Measurements from ENCODE around the gene MEGF11.

The MEGF11 gene

DNA sequence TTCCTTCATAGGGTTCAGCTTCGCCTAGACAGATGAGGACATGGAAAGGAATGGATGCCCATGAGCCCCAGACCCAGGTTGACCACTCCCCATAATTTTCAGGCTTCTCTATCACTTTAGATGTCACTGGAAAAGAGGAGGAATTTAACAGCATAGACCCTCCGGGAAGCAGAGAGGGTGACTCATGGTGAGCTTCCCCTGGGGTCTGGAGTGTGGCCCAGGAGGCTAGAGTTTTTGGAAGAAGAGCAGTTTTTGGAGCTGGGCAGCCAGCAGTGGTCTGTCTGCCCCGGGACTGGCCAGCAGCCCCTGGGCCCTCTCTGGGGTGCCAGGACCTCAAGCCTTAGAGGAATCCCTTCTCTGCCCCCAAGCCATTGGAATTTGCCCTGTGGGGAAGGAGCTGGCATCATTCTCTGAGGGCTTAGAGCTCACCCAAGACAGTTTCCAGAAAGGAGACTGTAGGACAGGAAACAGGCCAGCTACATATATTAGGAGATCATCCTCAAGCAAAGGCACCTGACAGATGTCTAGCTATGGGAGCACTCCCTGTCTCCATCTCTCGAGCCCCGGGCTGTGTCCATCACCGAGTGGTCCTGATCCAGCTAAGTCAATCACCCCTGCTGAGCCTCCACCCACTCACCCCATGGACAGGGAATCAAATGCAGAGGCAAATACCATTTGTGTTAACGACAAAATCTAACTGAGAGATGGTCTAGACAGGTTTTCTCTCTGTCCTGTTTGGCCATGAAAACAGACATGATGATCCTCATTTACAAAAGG lies 67.3 kb downstream of the MEGF11 start:
- no peaks in the 10 kb centered on the region for H3K9me3 Mint-ChIP-seq
- H3K27ac Mint-ChIP-seq = no peak overlapping the region
- ATAC-seq (no peak), DNase-seq (no peak)
- H3K27me3 Mint-ChIP-seq = peaks cover 61% of the 10 kb centered on the region
- peaks cover 9% of the 10 kb centered on the region for H3K4me1 Mint-ChIP-seq
- no peak overlapping the region for H3K4me3 Mint-ChIP-seq

DNA sequence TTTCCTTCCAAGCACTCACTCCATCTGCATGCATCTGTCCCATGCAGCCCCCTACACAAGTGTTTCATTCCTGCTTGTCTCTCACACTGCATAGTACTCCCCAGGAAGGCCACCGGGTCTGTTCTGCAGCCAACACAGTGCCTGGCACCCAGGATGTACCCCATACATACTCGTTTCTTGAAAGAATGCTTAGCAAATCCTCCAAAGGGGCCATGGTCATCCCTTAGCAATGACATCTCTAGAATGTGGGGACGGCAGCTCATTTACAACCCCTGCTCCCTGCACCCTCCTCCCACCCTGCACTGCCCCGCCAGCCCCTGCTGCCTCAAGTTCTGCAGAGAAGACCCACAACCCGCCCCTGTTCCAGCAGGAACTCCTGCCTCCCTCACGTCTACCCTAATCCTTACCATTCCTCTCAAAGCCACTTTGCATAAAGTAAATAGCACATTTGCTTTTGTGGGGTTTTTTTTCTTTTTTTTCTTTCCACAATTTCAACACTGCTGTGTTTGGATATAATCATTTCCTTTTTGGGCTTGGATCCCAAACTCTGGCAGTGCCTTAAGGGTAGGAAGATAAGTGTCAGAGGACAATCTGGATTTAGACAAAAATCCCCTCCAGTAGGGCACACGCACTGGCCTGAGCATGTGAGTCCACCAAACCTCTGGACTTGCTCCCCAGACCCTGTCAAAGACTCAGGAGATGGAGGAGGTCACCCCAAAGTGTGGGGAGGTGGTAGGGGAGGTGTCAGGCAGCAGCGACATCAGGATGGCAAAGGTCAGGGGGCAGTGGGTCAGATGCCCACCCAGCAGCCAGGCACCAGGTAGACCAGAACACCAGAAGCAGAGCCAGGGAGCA lies 68.4 kb downstream of the MEGF11 start:
- Mint-ChIP-seq H3K9me3 (no peaks in the 10 kb centered on the region), H3K27me3 (peaks cover 71% of the 10 kb centered on the region), H3K4me1 (peaks cover 9% of the 10 kb centered on the region), H3K27ac (no peak overlapping the region), H3K4me3 (no peak overlapping the region)
- no peak for DNase-seq
- ATAC-seq = no peak

DNA sequence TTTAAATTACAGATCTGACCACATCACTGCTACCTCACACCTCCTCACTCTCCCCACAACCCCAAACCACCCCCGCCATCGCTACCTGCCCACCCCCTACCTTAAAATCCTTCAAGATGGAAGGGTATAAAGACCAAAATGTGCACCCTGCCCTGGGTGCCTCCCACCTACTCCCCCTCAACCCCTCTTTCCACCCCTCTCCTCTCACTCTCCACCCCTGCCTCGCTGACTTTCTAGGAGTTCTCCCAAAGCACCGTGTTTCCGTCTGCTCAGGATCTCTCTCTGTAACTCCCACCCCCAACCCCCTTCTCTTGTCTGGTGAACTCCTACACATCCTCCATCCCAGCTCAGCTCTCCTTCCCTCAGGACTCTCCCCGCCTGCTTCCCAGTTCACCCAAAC lies 69.1 kb downstream of the MEGF11 start:
- DNase-seq = no peak
- H3K4me3 Mint-ChIP-seq = no peak overlapping the region
- H3K9me3 Mint-ChIP-seq = no peaks in the 10 kb centered on the region
- peaks cover 78% of the 10 kb centered on the region for H3K27me3 Mint-ChIP-seq
- no peak for ATAC-seq
- no peak overlapping the region for H3K27ac Mint-ChIP-seq
- peaks cover 9% of the 10 kb centered on the region for H3K4me1 Mint-ChIP-seq

DNA sequence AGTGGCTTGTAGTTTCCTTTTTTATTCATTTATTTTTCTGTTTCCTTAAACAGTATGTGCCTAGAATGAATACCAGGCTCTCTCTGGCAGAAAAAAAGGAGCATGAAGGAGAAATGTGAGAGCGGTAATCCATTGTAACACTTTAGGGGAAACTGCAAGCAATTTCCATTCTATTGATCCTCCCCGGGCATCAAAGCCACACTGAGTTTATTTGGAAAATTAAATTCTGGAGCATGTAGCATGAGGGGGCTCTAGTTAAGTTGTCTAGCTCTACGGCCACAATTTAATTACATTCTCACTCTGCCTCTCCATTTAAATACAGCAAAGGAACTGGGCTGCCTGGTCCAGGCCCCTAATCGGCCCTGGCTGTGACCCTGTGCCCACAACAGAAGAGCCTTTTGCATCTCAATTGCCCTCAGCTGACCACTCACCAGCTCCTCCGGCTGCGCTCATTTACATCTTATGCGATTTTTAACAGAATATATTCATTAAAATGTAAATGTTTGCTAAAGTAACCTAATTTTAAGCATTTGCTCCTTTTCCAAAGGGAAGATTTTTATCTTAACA lies 72.9 kb downstream of the MEGF11 start:
- ATAC-seq = no peak
- Mint-ChIP-seq H3K4me1 (peaks cover 9% of the 10 kb centered on the region), H3K4me3 (no peak overlapping the region), H3K9me3 (no peaks in the 10 kb centered on the region), H3K27ac (no peak overlapping the region), H3K27me3 (peaks cover 89% of the 10 kb centered on the region)
- no peak for DNase-seq

DNA sequence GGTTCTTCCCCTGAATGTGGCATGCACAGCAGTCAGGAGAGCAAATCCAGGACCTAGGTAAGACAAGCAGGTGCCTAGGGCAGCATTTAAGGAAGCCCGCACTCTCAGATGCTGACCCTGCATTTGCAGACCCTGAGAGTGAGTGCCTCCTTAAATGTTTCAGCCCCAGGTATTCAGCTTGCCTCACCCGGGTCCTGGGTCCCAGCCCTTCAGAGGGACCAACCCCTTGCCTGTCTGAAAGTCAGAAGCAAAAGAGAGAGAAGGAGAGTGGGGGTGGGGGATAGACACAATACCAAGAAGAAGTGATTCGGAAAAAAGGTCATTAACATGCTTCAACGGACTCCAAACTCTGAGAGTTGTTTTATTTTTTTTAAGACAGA lies 75.0 kb downstream of the MEGF11 start:
- no peaks in the 10 kb centered on the region for H3K4me1 Mint-ChIP-seq
- ATAC-seq (no peak), DNase-seq (no peak)
- peak overlapping the region in 1 of 2 donors; percentile 14 for H3K4me3 Mint-ChIP-seq
- H3K27me3 Mint-ChIP-seq = peaks cover 84% of the 10 kb centered on the region
- no peaks in the 10 kb centered on the region for H3K9me3 Mint-ChIP-seq
- H3K27ac Mint-ChIP-seq = no peak overlapping the region

DNA sequence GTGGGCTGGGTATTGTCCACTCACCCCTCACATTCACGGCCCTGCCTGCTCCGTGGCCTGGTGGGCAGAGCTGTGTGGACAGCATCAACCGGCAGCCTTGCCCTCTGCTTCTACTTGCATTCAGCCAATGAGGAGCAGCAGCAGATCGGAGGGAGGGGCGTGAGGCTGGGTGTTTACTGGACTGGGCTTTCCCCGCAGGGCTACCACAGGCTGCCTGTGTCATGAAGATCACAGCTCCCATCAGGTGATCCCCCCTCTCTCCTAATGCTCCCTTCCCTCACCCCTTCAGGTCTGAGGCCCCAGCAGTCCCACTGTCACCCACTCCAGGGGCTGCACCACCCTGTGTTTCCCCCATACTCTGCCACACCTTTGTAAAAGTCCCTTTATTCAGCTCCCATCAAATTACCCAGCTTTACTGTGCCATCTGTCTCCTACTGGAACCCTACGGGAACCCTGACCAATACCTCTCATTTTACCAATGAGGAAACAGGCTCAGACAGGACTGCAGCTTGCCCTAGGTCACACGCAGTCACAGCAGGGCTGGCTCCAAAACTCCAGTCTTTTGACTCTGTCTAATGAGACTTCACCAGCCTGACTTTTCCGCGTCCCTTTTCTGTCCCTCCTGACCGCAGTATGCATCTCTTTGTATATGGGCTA lies 81.1 kb downstream of the MEGF11 start:
- no peaks in the 10 kb centered on the region for H3K4me1 Mint-ChIP-seq
- H3K27ac Mint-ChIP-seq = peak overlapping the region in 1 of 2 donors; percentile 83
- no peaks in the 10 kb centered on the region for H3K9me3 Mint-ChIP-seq
- DNase-seq (no peak), ATAC-seq (no peak)
- H3K4me3 Mint-ChIP-seq = no peak overlapping the region
- peaks cover 34% of the 10 kb centered on the region for H3K27me3 Mint-ChIP-seq

DNA sequence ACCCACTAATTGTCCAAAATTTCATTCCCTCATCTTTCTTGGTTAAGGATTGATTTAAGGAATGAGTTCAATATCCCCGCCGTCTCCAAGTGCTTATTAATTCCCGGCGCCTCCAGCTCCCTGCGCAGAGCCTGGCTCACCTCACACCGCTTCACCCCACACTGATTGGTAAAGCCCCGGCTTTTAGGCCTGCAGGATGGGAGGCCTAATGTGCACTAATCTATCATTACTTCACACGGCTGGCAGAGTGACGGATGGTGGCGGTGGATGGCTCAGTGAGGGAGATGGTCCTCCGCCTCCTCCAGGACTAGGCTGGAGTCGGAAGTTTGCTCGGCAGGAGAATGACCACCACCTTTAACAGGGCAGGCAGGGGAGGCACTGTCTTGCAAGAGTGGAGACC lies 81.7 kb downstream of the MEGF11 start:
- Mint-ChIP-seq H3K27ac (peak overlapping the region in 1 of 2 donors; percentile 50), H3K4me3 (no peak overlapping the region), H3K27me3 (peaks cover 30% of the 10 kb centered on the region), H3K4me1 (no peaks in the 10 kb centered on the region), H3K9me3 (no peaks in the 10 kb centered on the region)
- DNase-seq = no peak
- ATAC-seq = no peak

DNA sequence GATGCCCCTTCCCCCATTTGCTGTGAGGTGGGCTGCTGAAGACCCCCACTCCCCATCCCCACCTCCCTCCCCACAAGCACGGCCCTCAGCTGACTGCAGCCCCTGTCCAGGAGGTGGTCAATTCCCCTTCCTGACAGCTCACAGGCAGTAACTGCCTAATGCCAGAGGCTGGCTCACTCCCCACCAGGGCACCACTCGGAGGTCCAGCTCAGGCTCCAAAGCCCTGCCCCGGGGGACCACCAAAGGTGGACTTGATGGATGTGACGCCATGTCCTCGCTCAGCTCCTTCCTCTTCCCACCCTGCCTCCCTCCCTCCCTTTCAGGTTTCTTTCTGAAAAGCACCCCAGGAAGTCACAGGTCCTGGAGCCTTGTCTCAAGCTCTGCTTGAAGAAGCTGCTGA lies 82.8 kb downstream of the MEGF11 start:
- DNase-seq (no peak), ATAC-seq (no peak)
- no peaks in the 10 kb centered on the region for H3K9me3 Mint-ChIP-seq
- H3K27ac Mint-ChIP-seq = peak overlapping the region in 1 of 2 donors; percentile 29
- no peaks in the 10 kb centered on the region for H3K4me1 Mint-ChIP-seq
- no peak overlapping the region for H3K4me3 Mint-ChIP-seq
- peaks cover 27% of the 10 kb centered on the region for H3K27me3 Mint-ChIP-seq

DNA sequence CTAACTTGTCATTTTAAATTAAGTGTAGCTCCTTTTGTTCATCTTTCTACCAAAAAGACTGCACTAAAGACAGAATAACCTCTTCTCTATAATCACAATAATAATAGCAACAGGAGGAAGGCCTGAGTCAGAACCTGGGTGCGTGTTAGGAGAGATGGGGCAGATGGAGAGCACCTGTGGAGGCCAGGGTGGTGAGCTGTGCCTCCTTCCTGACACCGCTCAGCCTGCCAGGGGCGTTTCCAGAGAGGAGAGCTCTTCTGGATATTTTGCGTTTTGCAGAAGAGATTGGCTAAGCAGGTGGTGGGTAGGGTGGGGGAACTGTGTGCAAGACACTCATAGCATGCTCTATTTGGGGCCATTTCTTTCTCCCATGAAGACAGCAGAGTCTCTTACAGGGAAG lies 83.5 kb downstream of the MEGF11 start:
- Mint-ChIP-seq H3K27me3 (peaks cover 20% of the 10 kb centered on the region), H3K27ac (no peak overlapping the region), H3K4me1 (no peaks in the 10 kb centered on the region), H3K4me3 (no peak overlapping the region), H3K9me3 (no peaks in the 10 kb centered on the region)
- no peak for ATAC-seq
- no peak for DNase-seq

DNA sequence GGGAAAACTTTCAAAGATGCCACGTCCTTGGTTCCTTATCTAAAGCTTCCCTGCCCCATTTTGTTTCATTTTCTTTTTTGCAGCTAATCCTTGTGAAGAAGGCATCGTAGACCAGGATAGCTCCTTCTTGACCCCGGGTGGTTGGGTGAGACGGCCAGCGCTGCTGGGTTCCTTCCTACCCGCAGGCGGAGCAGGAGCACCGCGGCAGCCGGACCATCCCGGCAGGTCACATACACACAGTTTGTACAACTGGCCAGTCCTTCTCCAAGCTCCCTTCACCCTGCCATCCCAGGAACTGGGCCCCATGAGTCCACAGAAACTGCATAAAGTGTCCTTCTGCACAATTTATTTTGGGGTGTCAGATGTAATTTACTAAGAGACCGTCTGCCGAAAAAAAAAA lies 83.9 kb downstream of the MEGF11 start:
- no peaks in the 10 kb centered on the region for H3K4me1 Mint-ChIP-seq
- DNase-seq (no peak), ATAC-seq (no peak)
- H3K4me3 Mint-ChIP-seq = no peak overlapping the region
- H3K27ac Mint-ChIP-seq = no peak overlapping the region
- H3K9me3 Mint-ChIP-seq = no peaks in the 10 kb centered on the region
- H3K27me3 Mint-ChIP-seq = peaks cover 16% of the 10 kb centered on the region

DNA sequence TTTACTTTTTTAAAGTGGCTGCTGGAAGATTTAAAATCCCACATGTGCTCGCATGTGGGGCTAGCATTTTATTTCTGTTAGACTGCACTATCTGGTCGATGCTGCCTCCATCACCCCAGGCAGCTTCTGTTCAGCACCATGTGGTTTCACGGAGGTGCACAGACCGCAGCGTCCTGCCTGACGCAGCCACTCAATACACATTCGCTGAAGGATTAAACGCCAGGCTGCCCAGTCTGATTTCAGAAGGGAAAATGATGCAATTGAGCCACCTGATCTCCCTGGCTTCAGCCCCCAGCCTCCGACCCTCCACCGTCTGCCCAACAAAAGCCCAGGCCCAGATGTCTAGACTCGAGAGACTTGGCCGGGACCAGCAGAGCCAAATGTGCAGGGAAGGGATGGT lies 84.5 kb downstream of the MEGF11 start:
- Mint-ChIP-seq H3K27me3 (peaks cover 12% of the 10 kb centered on the region), H3K4me1 (no peaks in the 10 kb centered on the region), H3K9me3 (no peaks in the 10 kb centered on the region), H3K4me3 (no peak overlapping the region), H3K27ac (no peak overlapping the region)
- ATAC-seq (no peak), DNase-seq (no peak)

DNA sequence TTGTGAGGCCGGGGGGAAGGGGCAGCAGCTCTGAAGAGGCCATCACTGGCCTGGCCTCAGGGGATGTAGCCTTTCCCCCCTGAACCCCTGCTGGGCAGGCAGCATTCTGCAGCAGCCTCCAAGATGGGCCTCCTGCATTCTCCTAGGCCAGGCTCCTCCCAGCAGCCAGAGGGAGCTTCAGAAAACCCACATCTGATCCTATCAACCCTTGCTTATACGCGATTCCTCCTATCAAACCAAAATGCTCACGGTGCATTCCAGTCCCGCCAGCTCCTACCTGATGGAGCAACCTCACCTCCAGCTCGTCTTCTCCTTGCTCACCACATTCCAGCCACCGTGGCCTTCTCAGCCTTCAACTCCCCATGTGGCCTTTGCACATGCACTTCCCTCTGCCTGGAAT lies 85.7 kb downstream of the MEGF11 start:
- DNase-seq (no peak), ATAC-seq (no peak)
- Mint-ChIP-seq H3K4me3 (no peak overlapping the region), H3K27ac (no peak overlapping the region), H3K9me3 (no peaks in the 10 kb centered on the region), H3K27me3 (peaks cover 7% of the 10 kb centered on the region), H3K4me1 (no peaks in the 10 kb centered on the region)

DNA sequence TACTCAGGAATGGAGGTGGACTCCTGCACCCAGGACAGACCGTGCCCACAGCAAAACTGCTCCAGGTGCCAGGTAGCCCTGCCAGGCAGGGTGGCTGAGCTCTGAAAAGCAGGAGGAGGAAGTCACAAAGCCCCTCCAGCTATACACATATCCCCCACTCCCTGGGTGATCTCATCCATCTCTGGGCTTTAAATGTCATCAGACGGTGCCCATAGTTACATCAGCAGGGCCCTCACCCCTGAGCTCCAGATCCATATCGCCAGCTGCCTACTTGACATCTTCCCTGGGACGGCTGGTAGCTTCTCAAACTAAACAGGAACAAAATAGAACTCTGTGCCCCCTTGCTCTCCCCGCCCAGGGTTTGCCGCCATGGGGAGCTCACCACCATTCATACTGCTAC lies 87.7 kb downstream of the MEGF11 start:
- Mint-ChIP-seq H3K27ac (no peak overlapping the region), H3K4me3 (no peak overlapping the region), H3K4me1 (no peaks in the 10 kb centered on the region), H3K27me3 (no peaks in the 10 kb centered on the region), H3K9me3 (no peaks in the 10 kb centered on the region)
- ATAC-seq (no peak), DNase-seq (no peak)

DNA sequence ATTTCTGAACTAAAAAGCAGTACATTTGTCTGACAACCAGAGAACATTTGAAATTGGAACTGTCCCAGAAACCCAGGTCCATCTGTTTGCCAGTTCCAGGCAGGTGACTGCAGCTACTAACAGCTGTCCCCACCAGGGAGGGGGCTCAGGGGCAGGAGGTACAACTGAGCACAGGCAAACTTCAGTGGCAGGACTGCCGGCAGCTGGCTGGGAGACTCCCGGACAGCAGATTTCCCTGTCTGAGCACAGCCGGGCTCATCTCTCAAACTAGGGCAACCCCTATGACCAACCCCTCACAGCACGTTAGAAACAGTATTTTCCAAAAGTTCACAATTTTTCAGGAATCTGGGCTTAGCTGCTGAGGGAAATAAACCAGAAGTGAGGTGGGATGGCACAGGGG lies 88.8 kb downstream of the MEGF11 start:
- H3K27me3 Mint-ChIP-seq = no peaks in the 10 kb centered on the region
- DNase-seq (no peak), ATAC-seq (no peak)
- no peaks in the 10 kb centered on the region for H3K9me3 Mint-ChIP-seq
- no peak overlapping the region for H3K27ac Mint-ChIP-seq
- H3K4me3 Mint-ChIP-seq = no peak overlapping the region
- no peaks in the 10 kb centered on the region for H3K4me1 Mint-ChIP-seq

DNA sequence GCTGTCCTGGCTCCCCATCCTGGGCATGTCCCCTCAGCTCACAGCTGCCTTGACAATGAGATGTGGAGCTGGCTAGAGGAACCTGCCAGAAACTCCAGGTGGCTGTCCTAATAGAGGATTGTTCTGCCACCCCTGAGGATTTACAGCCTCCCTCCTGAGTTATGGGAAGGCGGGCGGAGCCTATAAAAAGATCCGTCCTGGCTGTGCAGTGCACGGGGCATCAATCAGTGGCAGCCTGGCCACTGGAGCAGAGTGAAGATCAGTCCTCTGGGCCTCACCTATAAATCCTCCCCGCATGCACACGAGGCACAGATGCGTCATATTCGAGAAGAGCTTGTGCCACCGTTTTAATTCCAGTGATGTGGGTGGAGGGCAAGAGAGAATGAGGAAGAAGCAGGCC lies 90.0 kb downstream of the MEGF11 start:
- ATAC-seq (no peak), DNase-seq (no peak)
- Mint-ChIP-seq H3K4me3 (no peak overlapping the region), H3K27ac (no peak overlapping the region), H3K9me3 (no peaks in the 10 kb centered on the region), H3K27me3 (no peaks in the 10 kb centered on the region), H3K4me1 (no peaks in the 10 kb centered on the region)

DNA sequence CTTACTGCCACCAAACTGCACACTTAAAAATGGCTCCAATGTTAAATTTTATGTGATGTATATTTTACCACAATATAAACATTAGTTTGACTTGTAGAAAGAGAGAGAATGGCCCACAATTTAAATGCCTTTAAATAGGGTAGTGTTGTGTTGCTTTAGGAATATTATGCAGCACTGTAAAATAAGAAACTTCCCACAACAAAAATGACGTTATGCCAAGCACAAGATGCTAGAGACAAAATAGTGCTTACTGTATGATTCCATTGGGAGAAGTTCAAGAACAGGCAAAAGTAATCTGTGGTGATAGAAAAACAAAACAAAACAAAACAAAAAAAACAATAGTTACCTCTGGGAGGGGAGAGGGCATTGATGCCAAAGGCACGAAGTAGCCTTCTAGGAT lies 91.3 kb downstream of the MEGF11 start:
- H3K27ac Mint-ChIP-seq = no peak overlapping the region
- no peaks in the 10 kb centered on the region for H3K9me3 Mint-ChIP-seq
- ATAC-seq = no peak
- H3K4me3 Mint-ChIP-seq = no peak overlapping the region
- no peaks in the 10 kb centered on the region for H3K4me1 Mint-ChIP-seq
- DNase-seq = no peak
- H3K27me3 Mint-ChIP-seq = no peaks in the 10 kb centered on the region

Data from stimulated activated naive CD8-positive, alpha-beta T cell treated with anti-CD3 and anti-CD28 coated beads, Interleukin-15, amount 100 ng/mL, for 72 hours (primary cell).